Measurements from ENCODE around the gene NRXN3.

Gene NRXN3

DNA sequence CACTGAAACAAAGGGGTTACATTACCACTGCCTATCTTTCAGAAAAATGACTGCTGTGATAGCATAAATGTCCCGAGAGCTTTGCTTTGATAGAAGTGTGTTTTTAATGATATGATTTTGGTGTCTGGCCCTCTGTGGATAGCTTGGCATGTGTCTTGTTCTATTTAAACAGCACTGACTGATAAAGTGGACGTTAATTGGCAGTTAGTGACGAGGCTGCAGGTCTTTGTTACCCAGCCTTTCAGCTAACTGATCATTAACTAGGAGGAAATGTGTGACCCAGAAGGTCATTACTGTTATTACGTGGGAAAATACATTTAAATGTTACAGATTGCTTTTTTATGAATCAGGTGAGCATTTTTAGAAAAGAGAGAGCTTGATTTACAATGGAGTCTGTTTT is 1612.9 kb downstream of the NRXN3 start:
- Histone ChIP-seq H3K4me1 (ENCODE audit: control insufficient read depth, insufficient read depth, low read length) (no peaks in the 10 kb centered on the region), H3K9me3 (ENCODE audit: control insufficient read depth, insufficient read depth, low read depth, low read length) (no peaks in the 10 kb centered on the region), H3K27ac (ENCODE audit: extremely low read depth, low read depth, low read length) (no peak overlapping the region), H3K36me3 (ENCODE audit: control insufficient read depth in 2 of 2, insufficient read depth in 1 of 2, low read length in 2 of 2) (no peaks in the 10 kb centered on the region), H3K4me3 (ENCODE audit: low read depth, low read length) (no peak overlapping the region)
- ChIA-PET CTCF (no interaction called here), POLR2A (no interaction called here)
- no peak for TF ChIP-seq ZNF366 (tag by site-specific recombination; conservative IDR thresholded peaks at IDR 0.05)
- no peak for TF ChIP-seq ZNF785 (tag by site-specific recombination; IDR thresholded peaks at IDR 0.05)
- TF ChIP-seq HOXA7 (CRISPR knock-in tag; IDR thresholded peaks at IDR 0.05; ENCODE audit: borderline replicate concordance): no peak

DNA sequence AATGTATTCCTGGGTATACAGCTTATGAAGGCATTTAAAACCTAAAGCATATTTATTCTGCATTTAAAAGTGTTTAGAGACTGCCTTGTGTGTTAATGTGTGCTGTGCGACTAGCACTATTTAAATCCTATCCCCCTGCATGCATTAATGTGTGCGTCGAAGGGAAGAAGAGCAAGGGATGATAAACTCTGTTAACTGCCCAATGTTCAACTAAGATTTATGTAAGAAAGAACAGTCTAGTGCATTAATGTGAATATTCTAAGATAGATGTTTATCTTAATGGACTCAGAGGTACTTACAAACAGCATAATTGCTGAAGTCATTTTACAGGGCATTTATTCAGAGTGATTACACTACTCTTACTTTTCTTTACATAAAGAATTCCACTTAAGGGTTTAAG is 1616.3 kb downstream of the NRXN3 start:
- ChIA-PET CTCF (no interaction called here), POLR2A (no interaction called here)
- Histone ChIP-seq H3K36me3 (ENCODE audit: control insufficient read depth in 2 of 2, insufficient read depth in 1 of 2, low read length in 2 of 2) (no peaks in the 10 kb centered on the region), H3K4me3 (ENCODE audit: low read depth, low read length) (no peak overlapping the region), H3K4me1 (ENCODE audit: control insufficient read depth, insufficient read depth, low read length) (no peaks in the 10 kb centered on the region), H3K9me3 (ENCODE audit: control insufficient read depth, insufficient read depth, low read depth, low read length) (no peaks in the 10 kb centered on the region), H3K27ac (ENCODE audit: extremely low read depth, low read depth, low read length) (no peak overlapping the region)
- no peak for TF ChIP-seq ZBTB49 (tag by site-specific recombination; IDR thresholded peaks at IDR 0.05; ENCODE audit: low read depth)
- TF ChIP-seq, protein P1, sequence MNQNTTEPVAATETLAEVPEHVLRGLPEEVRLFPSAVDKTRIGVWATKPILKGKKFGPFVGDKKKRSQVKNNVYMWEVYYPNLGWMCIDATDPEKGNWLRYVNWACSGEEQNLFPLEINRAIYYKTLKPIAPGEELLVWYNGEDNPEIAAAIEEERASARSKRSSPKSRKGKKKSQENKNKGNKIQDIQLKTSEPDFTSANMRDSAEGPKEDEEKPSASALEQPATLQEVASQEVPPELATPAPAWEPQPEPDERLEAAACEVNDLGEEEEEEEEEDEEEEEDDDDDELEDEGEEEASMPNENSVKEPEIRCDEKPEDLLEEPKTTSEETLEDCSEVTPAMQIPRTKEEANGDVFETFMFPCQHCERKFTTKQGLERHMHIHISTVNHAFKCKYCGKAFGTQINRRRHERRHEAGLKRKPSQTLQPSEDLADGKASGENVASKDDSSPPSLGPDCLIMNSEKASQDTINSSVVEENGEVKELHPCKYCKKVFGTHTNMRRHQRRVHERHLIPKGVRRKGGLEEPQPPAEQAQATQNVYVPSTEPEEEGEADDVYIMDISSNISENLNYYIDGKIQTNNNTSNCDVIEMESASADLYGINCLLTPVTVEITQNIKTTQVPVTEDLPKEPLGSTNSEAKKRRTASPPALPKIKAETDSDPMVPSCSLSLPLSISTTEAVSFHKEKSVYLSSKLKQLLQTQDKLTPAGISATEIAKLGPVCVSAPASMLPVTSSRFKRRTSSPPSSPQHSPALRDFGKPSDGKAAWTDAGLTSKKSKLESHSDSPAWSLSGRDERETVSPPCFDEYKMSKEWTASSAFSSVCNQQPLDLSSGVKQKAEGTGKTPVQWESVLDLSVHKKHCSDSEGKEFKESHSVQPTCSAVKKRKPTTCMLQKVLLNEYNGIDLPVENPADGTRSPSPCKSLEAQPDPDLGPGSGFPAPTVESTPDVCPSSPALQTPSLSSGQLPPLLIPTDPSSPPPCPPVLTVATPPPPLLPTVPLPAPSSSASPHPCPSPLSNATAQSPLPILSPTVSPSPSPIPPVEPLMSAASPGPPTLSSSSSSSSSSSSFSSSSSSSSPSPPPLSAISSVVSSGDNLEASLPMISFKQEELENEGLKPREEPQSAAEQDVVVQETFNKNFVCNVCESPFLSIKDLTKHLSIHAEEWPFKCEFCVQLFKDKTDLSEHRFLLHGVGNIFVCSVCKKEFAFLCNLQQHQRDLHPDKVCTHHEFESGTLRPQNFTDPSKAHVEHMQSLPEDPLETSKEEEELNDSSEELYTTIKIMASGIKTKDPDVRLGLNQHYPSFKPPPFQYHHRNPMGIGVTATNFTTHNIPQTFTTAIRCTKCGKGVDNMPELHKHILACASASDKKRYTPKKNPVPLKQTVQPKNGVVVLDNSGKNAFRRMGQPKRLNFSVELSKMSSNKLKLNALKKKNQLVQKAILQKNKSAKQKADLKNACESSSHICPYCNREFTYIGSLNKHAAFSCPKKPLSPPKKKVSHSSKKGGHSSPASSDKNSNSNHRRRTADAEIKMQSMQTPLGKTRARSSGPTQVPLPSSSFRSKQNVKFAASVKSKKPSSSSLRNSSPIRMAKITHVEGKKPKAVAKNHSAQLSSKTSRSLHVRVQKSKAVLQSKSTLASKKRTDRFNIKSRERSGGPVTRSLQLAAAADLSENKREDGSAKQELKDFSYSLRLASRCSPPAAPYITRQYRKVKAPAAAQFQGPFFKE (tag by site-specific recombination; IDR thresholded peaks at IDR 0.05; ENCODE audit: borderline replicate concordance): no peak
- TF ChIP-seq ZNF558 (tag by site-specific recombination; IDR thresholded peaks at IDR 0.05): no peak
- no peak for TF ChIP-seq ZNF362 (tag by site-specific recombination; IDR thresholded peaks at IDR 0.05)
- TF ChIP-seq ZNF211 (tag by site-specific recombination; IDR thresholded peaks at IDR 0.05; ENCODE audit: low read depth): no peak
- TF ChIP-seq ZNF121 (tag by site-specific recombination; IDR thresholded peaks at IDR 0.05): no peak
- no peak for TF ChIP-seq ZBTB17 (tag by site-specific recombination; IDR thresholded peaks at IDR 0.05)
- TF ChIP-seq ZNF830 (tag by site-specific recombination; IDR thresholded peaks at IDR 0.05; ENCODE audit: low read depth): no peak
- TF ChIP-seq ZNF629 (tag by site-specific recombination; IDR thresholded peaks at IDR 0.05): no peak
- TF ChIP-seq ZNF791 (tag by site-specific recombination; IDR thresholded peaks at IDR 0.05): no peak
- no peak for TF ChIP-seq ZNF366 (tag by site-specific recombination; conservative IDR thresholded peaks at IDR 0.05)
- no peak for TF ChIP-seq ZNF221 (tag by site-specific recombination; IDR thresholded peaks at IDR 0.05; ENCODE audit: borderline replicate concordance)
